Thoracic aorta (tissue), 2 donors: ENCODE measurements around the gene GNB3. TPM values are rescaled to one million over a fixed set of nuclear protein-coding genes. Genes with fewer than 3 reads are reported as not detected.

Experiments
- ATAC-seq: fragments of 150-250 bp; one replicate; pipeline ENCODE4 v1.8.0; 2017; ENCODE audit warnings: low read depth; ENCODE audit not compliant: insufficient number of reproducible peaks, low FRiP score
- DNase-seq: peaks from one replicate; pipeline ENCODE4 v3.0.0-alpha.2; 2020; ENCODE audit warnings: low spot score
- H3K27ac ChIP-seq, 2 donors: fragments of 200-600 bp; sonication (generic); 1 replicate in 1 of 2; 2 replicates in 1 of 2; pipeline ENCODE4 v1.5.1; 2016; ENCODE audit warnings: mild to moderate bottlenecking in 2 of 2, moderate library complexity in 2 of 2
- H3K27me3 ChIP-seq: fragments of 200-600 bp; sonication (generic); replicated peaks from 2 replicates; pipeline ENCODE4 v1.6.0; 2016; ENCODE audit warnings: mild to moderate bottlenecking; ENCODE audit not compliant: insufficient read depth
- H3K36me3 ChIP-seq: fragments of 200-600 bp; sonication (generic); one replicate; pipeline ENCODE4 v1.5.1; 2016
- H3K4me1 ChIP-seq, 2 donors: fragments of 200-600 bp; sonication (generic); 1 replicate in 1 of 2; 2 replicates in 1 of 2; pipeline versions ENCODE4 v1.5.1 to v1.6.0; 2016; ENCODE audit warnings: low read depth in 2 of 2, mild to moderate bottlenecking in 1 of 2; ENCODE audit not compliant: control insufficient read depth in 1 of 2
- H3K4me3 ChIP-seq: fragments of 200-600 bp; sonication (generic); 2 replicates; pipeline ENCODE4 v1.5.1; 2016; ENCODE audit warnings: mild to moderate bottlenecking
- H3K9me3 ChIP-seq: fragments of 200-600 bp; sonication (generic); 2 replicates; pipeline ENCODE4 v1.5.1; 2016
- total RNA-seq, 2 donors: library from RNA; depleted of rRNA; stranded (reverse); fragments of >200 nt; gene quantifications; one replicate each; pipeline versions ENCODE4 v1.1.0 to v1.2.3, GENCODE V29; 2016
- TF ChIP-seq, protein P1 (sequence below): fragments of 200-600 bp; sonication (generic); IDR thresholded peaks from one replicate; pipeline ENCODE4 v1.5.1; 2019; ENCODE audit warnings: antibody characterized with exemption

GNB3 gene
- total RNA-seq, 2 donors from 2014 or later, result 9.3 to 16.6 TPM

DNA sequence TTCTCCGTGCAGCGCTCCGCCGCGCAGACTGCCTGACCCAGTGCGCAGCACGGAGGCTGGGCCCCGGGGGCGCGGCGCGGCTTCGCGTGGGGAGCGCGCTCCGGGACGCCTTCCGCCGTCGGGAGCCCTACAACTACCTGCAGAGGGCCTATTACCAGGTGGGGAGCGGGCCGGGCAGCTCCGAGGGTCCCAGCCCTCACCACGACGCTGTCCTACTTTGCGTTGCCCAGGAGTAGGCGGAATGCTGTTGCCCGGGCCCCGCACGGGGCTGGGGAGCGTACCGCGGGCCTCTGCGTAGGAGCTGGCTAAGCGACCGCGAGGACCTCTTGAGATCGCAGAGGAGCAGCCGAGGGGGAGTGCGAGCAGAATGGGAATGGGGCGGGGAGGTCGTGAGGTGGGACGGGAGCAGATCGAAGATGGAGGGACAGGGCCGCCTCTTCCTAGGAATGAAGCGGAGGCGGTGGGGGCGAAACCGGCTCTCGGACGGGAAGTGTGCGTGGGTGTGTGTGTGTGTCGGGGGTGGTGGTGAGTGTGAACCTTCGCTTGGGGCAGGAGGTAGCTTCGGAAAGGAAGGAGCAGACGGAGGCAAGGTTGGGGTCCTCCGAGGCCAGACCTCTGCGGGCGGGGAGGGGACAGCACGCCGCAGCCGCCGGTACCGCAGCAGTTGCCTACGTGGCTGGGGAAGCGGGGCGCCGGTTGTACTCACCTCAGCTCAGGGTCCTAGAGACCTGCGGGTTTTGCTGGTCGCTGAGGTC, 11.8 kb upstream of the GNB3 start:
- peaks cover 12% of the 10 kb centered on the region for H3K36me3 ChIP-seq
- ATAC-seq (peak; percentile 31), DNase-seq (no peak)
- H3K4me1 ChIP-seq, result peaks cover 7 to 41% of the 10 kb centered on the region in 2 donors
- TF ChIP-seq, protein P1, sequence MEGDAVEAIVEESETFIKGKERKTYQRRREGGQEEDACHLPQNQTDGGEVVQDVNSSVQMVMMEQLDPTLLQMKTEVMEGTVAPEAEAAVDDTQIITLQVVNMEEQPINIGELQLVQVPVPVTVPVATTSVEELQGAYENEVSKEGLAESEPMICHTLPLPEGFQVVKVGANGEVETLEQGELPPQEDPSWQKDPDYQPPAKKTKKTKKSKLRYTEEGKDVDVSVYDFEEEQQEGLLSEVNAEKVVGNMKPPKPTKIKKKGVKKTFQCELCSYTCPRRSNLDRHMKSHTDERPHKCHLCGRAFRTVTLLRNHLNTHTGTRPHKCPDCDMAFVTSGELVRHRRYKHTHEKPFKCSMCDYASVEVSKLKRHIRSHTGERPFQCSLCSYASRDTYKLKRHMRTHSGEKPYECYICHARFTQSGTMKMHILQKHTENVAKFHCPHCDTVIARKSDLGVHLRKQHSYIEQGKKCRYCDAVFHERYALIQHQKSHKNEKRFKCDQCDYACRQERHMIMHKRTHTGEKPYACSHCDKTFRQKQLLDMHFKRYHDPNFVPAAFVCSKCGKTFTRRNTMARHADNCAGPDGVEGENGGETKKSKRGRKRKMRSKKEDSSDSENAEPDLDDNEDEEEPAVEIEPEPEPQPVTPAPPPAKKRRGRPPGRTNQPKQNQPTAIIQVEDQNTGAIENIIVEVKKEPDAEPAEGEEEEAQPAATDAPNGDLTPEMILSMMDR, result no peak
- no peaks in the 10 kb centered on the region for H3K9me3 ChIP-seq
- H3K27ac ChIP-seq, result peak overlapping the region; percentile 81 to 89
- H3K27me3 ChIP-seq, result no peaks in the 10 kb centered on the region
- H3K4me3 ChIP-seq, result peak overlapping the region; percentile 84

DNA sequence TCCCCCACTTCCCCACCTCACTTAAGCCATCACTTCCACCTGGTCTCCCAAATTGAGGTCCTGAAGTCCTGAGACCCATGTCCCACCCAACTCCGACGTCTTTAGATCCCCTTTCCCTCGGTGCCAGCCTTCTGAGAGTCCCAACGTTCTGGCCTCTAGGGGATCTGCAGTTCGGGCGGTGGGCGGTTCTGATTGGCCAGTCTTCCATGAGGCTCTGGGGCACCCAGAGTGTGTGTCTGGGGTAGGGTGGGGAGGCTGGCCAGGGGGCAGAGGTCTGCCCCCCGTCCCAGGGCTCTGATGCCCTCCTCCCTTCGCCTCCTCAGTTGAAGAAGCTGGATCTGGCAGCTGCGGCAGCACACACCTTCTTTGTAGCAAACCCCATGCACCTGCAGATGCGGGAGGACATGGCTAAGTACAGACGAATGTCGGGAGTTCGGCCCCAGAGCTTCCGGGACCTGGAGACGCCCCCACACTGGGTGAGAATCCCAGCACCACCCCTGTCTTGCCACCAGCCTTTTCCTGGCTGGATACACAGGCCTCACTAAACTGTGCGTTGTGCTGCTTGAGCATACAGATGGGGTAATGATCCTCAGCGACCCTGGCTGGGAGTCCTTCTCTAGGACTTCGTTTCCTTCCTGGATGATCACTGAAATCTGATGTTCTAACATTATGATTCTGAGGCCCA, 11.0 kb upstream of the GNB3 start:
- no peaks in the 10 kb centered on the region for H3K27me3 ChIP-seq
- peak overlapping the region; percentile 81 to 89 for H3K27ac ChIP-seq
- H3K36me3 ChIP-seq, result peaks cover 15% of the 10 kb centered on the region
- H3K9me3 ChIP-seq, result no peaks in the 10 kb centered on the region
- TF ChIP-seq, protein P1, result no peak
- peaks cover 7 to 41% of the 10 kb centered on the region in 2 donors for H3K4me1 ChIP-seq
- DNase-seq, result no peak
- no peak for ATAC-seq
- peak overlapping the region; percentile 84 for H3K4me3 ChIP-seq

DNA sequence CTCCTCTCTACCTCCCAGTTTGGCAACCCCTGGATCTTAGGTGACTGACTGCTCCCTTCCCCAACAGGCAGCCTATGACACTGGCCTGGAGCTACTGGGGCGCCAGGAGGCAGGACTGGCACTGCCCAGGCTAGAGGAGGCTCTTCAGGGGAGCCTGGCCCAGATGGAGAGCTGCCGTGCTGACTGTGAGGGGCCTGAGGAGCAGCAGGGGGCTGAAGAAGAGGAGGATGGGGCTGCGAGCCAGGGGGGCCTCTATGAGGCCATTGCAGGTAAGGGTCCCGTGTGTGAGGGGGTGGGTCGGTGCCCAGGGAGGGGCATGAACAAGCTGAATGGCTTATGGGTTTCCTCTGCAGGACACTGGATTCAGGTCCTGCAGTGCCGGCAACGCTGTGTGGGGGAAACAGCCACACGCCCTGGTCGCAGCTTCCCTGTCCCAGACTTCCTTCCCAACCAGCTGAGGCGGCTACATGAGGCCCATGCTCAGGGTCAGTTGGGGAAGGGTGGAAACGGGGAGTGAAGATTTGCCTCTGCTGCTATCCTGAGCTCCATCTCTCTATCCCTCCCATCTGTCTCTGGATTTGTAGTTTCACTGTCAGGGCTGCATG, 10.3 kb upstream of the GNB3 start:
- Histone ChIP-seq H3K4me3 (no peak overlapping the region), H3K27me3 (no peaks in the 10 kb centered on the region), H3K9me3 (no peaks in the 10 kb centered on the region), H3K4me1 (peaks cover 7 to 35% of the 10 kb centered on the region in 2 donors), H3K36me3 (peaks cover 15% of the 10 kb centered on the region), H3K27ac (peak overlapping the region; percentile 81 to 89)
- TF ChIP-seq, protein P1, result no peak
- DNase-seq (no peak), ATAC-seq (no peak)

DNA sequence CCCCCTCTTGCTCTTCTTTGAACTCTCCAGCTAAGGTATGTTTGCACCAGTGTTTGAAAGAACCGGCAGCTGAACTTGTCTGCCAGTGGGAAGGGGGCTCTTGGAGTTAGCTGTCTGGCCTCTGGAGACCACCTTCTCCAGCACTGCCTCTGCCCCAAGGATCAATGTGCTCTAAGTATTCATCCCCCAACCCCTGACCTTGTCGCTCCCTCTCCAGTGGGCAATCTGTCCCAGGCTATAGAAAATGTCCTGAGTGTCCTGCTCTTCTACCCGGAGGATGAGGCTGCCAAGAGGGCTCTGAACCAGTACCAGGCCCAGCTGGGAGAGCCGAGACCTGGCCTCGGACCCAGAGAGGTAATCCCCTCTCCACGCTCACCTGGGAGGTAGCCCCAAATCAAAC, 9.7 kb upstream of the GNB3 start:
- Histone ChIP-seq H3K27ac (no peak overlapping the region), H3K27me3 (no peaks in the 10 kb centered on the region), H3K4me3 (no peak overlapping the region), H3K4me1 (peaks cover 7 to 29% of the 10 kb centered on the region in 2 donors), H3K36me3 (peaks cover 15% of the 10 kb centered on the region), H3K9me3 (no peaks in the 10 kb centered on the region)
- TF ChIP-seq, protein P1, result no peak
- no peak for DNase-seq
- ATAC-seq, result no peak

DNA sequence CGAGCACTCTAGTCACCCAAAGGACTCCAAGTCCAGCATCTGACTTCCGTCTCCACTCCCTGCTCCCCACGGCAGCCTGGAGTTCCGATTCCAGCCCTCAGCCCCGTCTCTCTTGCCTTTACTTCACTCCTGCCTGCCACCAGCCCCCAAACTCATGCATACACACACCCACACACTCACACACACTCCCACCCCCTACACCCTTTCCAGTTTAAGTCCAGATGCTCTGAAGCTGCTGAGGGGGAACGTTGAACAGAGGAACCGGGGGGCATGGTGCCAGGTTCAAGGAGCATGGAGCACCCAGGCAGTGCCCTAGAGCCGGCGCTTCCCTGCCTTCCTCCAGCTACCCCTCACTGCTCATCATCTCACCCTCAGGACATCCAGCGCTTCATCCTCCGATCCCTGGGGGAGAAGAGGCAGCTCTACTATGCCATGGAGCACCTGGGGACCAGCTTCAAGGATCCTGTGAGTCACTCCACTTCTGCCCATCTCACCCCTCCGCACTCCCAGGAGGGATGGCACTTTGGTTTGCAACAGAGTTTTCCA, 9.2 kb upstream of the GNB3 start:
- TF ChIP-seq, protein P1, result no peak
- Histone ChIP-seq H3K27me3 (no peaks in the 10 kb centered on the region), H3K4me3 (no peak overlapping the region), H3K27ac (no peak overlapping the region), H3K4me1 (peaks cover 7 to 29% of the 10 kb centered on the region in 2 donors), H3K9me3 (no peaks in the 10 kb centered on the region), H3K36me3 (peaks cover 16% of the 10 kb centered on the region)
- no peak for DNase-seq
- no peak for ATAC-seq
